HG03139 (cell line): Measurements from ENCODE around the gene ADD3.
A peak's percentile ranks its signal among the peaks of the same experiment; 100 is the strongest.

Source experiments
- ATAC-seq: cut with Tn5 transposase; IDR thresholded peaks from one replicate; pipeline ENCODE4 v1.9.1; 2021; ENCODE audit not compliant: unreplicated experiment

Gene ADD3

DNA sequence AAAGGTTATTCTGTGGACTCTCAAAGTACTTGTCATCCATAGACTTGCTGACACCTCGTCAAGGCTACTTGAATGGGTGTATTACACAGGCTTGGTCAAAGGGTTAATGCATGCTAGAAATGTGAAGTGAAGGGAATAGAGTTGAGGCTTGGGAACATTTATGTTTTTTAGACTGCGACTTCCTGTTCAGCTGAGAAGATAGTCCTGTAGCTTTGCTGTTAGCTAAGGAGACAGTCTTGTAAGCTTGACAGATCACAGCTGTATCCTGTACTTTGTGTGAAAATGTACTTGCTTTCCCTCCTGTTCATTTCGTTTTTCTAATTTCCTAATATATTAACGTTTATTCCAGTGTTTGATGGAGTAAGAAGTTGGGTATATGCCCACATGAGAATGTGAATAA lies 52.1 kb downstream of the ADD3 start:
- no peak for ATAC-seq

GRCh38 chr10:110061687-110062086 lies 53.9 kb downstream of the ADD3 start:
- no peak for ATAC-seq

- no peak for ATAC-seq
Measured at GRCh38 chr10:110065269-110065668, 57.5 kb downstream of the ADD3 start.

- peak; percentile 57 for ATAC-seq
Measured at GRCh38 chr10:110067960-110068770, 60.4 kb downstream of the ADD3 start.

GRCh38 chr10:110068780-110069179 lies 61.0 kb downstream of the ADD3 start:
- no peak for ATAC-seq

GRCh38 chr10:110069502-110069982 lies 61.8 kb downstream of the ADD3 start:
- ATAC-seq: peak; percentile 41

- no peak for ATAC-seq
Measured at GRCh38 chr10:110073896-110074295, 66.1 kb downstream of the ADD3 start.

- ATAC-seq: peak; percentile 30
Measured at GRCh38 chr10:110074298-110074697, 66.5 kb downstream of the ADD3 start.

DNA sequence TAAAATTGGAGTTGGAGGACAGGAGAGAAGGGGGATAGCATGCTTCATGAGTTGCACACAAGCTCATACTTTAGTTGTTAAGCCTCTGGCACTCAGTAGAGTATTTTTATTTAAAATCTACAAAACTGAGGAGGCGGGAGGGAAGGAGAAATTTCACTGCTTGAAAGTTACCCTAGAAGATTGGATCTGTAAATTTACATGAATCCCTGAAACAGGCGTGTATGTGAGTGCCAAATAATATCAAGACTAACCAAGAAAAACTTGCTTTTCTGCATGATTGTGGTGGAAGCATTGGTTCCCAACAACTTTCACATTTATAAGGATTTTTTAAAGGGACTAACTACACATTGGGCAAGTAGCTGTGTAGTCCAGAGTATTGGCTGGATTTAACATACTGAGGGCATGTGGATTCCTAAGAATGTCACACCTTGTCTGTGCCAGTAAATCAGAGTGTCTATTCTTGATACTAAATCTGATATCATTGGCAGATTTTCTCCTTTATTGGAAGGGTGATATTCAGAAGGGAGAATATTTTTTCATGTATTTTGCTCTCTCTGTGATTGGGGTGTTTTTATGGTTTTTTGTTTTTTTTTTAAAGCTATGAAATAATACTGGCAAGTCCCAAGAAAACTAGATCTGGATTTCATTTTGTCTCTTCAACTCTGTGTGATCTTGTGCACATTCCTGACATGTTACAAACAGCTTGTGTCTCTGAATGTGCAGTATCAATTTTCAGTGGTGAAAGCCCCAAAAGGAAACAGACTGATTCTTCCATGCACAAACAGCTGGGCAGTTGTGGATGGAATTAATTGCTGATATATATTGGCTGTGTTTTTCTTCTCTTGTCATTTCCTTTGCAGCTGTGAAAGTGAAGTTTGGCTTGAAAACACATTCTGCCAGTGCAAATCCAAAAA lies 67.2 kb downstream of the ADD3 start:
- ATAC-seq: no peak

- ATAC-seq: no peak
Measured at GRCh38 chr10:110075686-110076085, 67.9 kb downstream of the ADD3 start.

DNA sequence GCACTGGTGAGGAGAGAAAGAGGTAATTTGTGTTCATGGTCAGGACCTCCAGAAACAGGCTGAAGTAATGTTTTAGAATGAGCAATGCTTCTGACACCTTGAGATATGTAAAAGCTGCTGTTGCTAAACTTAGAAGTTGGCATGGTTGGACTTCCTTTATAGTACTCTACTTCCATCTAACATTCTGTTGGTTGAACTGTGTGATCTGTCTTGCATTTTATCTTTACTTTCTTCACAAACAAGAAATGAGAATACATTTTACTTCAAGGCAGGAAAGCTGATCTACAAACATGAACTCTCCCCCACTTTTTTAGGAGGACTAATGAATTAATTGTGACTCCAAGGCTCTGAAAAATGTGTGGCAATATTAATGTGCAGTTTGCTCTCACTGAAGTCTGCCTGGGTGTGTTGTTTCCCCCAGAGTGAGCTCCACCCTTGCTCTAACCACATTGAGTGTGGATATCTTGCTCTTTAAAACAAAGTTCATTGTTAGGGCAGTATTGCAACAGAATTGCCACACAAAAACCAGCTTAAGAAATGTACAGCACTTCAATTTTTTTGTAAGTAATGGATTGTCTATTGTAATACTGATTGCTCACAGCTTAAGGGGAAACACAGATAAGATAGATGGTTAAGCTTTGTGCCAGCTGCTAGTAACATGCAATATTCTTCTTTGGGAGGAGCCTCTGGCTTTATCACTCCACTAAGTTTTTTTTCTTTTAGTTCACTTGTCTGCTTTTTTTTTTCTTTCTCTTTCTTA lies 69.0 kb downstream of the ADD3 start:
- ATAC-seq: peak; percentile 53

DNA sequence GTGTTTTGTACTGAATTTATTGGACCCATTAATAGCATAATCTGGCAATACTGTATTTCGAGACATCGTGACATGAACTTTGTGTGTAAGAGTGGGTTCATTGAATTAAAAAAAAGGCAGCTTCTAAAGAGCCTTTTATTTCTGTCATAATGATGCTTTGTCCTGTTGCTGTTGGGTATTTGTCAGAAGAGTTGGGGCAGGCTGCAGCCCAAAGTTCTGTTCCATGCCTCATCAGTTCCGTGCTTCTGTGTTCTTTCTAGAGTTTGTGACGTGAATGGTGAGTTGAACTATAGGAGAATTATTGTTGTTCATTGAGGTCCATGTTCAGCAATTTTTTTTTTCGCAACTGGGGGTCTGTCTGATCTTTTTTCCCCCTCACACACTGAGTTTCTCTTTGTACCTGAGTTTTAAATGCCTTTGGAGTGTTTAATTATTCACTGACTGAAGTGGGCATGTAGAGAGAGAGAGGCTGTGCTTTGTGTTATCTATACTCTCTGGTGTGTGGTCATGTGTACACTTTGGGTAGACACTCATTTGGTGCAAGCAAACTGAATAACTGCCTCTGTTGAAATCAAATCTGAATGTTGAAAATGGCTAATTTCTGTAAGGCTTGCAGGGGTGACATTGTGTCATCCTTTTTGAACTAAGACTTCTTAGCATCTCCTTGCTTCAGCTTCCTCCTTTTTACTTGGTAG lies 69.8 kb downstream of the ADD3 start:
- ATAC-seq: no peak

GRCh38 chr10:110078317-110078716 lies 70.5 kb downstream of the ADD3 start:
- ATAC-seq: no peak

- no peak for ATAC-seq
Measured at GRCh38 chr10:110081911-110082310, 74.1 kb downstream of the ADD3 start.

- no peak for ATAC-seq
Measured at GRCh38 chr10:110083884-110084283, 76.1 kb downstream of the ADD3 start.

GRCh38 chr10:110087682-110088081 lies 79.9 kb downstream of the ADD3 start:
- no peak for ATAC-seq

GRCh38 chr10:110088367-110089104 lies 80.8 kb downstream of the ADD3 start:
- ATAC-seq: no peak

DNA sequence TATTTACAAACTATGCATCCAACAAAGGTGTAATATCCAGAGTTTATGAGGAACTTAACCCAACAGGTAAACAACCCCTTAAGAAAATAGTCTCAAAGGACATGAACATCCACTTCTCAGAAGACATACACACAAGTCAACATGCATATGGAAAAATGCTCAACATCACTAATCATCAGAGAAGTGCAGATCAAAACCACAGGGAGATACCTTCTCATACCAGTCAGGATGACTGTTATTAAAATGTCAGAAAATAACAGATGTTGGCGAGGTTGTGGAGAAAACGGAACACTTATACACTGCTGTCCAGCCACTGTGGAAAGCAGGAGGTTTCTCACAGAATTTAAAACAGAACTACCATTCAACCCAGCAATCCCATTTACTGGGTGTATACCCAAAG lies 84.0 kb downstream of the ADD3 start:
- ATAC-seq: no peak

DNA sequence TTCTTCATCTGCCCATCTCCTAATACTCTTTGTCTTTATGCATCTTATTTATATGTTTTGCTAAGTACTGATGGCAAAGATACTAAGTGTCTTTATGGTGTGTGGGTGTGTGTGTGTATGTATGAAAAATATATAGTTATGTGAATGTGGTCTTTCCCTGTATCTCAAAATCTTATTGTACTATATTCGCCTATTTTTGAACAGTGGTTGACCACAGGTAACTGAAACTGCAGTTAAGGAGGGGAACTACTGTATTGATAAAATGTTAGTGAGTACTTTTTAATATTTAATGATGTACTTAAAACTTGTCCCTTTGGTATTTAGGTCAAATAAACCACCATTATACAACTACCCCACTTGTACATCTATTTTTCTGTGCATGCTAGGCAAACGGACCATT lies 85.9 kb downstream of the ADD3 start:
- no peak for ATAC-seq

DNA sequence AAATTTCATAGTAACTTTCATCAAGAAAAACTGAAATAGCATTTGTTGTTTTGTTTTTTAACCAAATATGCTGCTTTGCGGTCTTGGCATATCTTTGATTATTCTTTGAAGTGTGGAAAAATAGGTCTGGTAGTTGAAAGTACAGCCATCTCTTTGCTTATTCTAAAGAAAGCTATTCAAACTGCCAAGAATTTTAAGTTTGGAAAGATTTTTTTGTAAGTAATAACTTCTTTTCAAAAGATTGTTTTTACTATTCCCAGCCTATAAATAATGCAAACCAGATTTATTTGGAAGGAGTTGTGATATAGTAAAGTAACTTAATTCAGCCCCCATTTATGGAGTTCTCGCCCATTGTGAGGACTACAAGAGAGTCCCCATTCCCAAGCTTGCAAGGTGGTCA lies 87.0 kb downstream of the ADD3 start:
- ATAC-seq: no peak
